ENCODE measurements around the gene NSF.
"Not testable (repeated sequence)": the region's sequence is repeated elsewhere in the genome, so short reads cannot be mapped to it uniquely, and the experiment has no call there.

Gene NSF

GRCh38 chr17:46590157-46591146 is at the start of gene NSF:
TSS of gene NSF (plus strand) at chr17:46590669. CDS start at chr17:46590776, 107 bp downstream.
- not testable (repeated sequence) for DNase-seq

- DNase-seq = not testable (repeated sequence)
These were observed 41.9 kb upstream of the NSF start for GRCh38 chr17:46548607-46549006.

DNA sequence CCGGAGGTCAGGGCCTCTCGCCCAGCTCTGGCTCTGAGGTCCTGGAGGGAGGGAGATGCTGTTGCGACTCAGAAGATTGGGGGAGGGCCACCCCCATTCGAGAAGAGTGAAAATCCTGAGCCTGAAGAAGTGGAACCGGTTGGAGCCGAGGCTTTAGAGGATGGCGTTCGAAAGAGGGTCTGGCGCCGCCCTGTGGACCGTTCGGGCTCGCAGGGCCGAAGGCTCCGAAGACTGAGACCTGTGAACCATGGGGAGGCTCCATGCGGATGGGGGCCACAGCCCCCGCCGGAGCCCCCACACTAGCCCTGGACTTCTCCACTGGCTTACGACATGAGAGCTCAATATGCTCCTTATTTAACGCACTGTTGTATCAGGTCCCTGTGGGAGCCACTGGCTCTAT is 31.3 kb upstream of the NSF start:
- DNase-seq = not testable (repeated sequence)

DNA sequence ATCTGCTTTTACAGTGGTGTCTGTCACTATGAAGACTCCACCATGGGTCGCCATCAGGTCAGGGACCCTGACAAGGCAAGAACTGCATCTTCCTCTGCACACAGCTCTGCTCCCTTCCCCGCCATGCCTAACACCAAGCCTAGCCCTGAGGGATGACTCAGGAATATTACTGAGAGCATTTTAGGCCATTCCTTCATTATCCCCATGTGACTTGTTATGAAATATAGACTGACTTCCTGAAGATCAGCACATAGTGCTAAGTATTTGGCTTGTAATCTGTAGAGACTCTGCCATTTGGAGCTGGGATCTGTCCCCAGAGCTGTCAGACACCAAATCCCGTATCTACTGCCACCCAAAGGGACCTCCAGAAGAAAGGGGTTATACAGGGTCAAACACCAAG is 30.4 kb upstream of the NSF start:
- not testable (repeated sequence) for DNase-seq

DNA sequence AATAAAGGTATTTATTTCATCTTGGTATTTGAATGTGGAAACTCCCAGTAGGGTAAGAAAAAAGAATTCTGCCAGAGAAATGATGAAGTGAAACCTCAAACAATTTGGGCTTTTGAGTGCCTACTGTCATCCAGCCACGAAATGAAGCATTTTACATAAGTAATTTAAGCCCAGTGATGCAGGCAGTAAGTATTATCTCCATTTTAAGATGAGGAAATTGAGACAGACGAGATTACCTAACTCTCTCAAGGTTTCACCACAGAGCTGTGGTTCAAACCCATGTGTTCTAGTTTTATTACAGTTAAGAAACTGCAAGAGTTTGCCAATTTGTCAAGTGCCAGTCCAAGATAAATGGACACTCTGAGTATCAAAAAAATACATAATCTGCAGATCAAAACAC is 24.2 kb upstream of the NSF start:
- not testable (repeated sequence) for DNase-seq

DNA sequence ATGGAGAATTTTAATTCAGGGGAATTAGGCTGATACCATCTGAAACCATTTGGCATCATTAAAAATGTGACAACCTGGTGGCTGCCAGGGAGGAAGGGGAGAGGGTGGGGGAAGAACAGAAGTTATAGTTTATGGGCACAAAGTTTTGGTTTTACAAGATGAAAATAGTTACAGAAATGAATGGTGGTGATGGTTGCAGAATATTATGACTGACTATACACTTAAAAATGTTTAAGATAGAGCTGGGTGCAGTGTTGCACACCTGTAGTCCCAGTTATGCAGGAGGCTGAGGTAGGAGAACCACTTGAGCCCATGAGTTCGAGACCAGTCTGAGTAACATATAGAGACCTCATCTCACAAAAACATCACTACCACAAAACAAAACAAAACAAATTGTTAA is 23.5 kb upstream of the NSF start:
- DNase-seq = not testable (repeated sequence)

- DNase-seq = not testable (repeated sequence)
These were observed 18.7 kb upstream of the NSF start for GRCh38 chr17:46571796-46572195.

- not testable (repeated sequence) for DNase-seq
These were observed 11.1 kb upstream of the NSF start, which contains the start of gene ARL17A for GRCh38 chr17:46579083-46580075. TSS of gene ARL17A (minus strand) at chr17:46579691. CDS start at chr17:46576322, 3,369 bp downstream.

DNA sequence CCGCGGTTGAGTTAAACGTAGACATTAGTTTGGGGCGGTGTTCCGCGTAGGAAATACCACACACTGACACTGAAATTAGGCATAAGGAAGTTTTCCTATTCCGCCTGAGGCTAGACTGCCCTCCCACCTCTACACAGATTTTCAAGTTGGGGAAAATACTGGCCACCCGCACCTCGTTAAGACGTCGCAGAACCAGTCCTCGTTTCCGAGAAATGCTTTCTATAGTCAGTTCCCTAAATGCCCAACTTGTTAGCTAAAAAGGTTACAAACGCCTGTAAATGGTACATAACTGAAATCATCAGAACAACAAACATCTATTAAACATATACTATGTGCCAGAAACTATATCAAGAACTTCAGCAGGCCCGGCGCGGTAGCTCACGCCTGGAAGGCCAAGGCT is 10.4 kb upstream of the NSF start:
- DNase-seq = not testable (repeated sequence)

GRCh38 chr17:46585444-46585843 is 5.0 kb upstream of the NSF start:
- not testable (repeated sequence) for DNase-seq

- not testable (repeated sequence) for DNase-seq
These were observed 863 bp downstream of the NSF start for GRCh38 chr17:46591332-46591731.

DNA sequence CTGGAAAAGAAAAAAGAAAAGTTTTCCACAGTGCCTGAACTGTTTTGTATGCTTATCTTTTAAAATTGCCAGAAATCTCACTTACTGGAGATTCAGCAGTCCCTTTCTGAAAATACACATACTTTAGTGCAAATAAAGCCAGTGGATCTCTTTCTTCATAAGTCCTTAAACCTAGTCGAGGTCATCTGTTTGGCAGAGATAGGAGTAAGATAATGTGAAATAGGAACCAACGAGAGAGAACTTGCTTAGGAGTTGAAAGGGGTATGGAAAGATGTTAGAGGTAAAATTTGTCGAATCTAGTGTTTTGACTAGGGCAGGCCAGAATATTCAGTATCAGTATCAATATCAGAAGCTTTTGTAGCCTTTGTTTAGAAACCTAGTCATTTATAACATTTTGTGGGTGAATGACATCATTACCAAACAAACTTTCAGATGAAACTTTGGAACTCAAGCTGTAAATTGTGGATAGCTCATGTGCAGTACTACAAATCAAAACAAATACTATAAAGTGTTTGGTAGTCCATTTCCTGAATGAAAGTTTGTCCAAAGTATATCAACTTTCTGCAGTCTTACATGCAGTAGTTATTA is 8.0 kb downstream of the NSF start:
- not testable (repeated sequence) for DNase-seq

DNA sequence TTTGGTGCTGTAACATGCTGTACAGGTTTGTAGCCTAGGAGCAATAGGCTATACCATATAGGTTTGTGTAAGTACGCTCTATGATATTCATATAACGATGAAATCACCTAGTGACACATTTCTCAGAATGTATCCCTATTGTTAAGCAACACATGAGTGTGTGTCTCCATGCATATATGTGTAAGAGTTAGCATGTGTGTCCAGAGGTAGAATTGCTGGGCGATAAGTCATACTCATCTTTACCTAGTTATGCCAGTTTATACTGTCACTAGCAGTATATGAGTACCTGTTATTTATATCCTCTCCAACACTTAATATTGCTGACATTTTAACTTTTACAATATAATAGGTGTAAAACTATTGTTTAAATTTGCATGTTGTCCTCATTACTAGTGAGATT is 10.3 kb downstream of the NSF start:
- DNase-seq = not testable (repeated sequence)

DNA sequence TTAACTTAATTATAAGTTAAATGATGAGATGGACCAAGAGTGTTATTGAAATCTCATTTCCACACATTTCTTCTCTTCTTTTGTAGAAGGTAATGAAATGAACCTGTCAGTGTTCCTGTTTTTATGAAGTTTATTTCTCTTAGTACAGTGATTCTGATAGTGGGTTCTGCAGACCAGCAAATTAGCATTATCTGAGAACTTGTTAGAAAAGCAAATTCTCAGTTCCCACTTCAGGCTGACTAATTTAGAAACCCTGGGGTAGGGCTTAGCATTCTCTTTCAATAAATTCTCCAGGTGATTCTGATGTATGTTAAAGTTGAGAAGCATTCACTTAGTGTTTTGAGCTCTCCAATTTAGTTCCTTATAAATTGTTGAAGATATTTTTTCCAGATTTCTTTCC is 12.7 kb downstream of the NSF start:
- not testable (repeated sequence) for DNase-seq

- not testable (repeated sequence) for DNase-seq
These were observed 20.8 kb downstream of the NSF start for GRCh38 chr17:46611304-46611703.

DNA sequence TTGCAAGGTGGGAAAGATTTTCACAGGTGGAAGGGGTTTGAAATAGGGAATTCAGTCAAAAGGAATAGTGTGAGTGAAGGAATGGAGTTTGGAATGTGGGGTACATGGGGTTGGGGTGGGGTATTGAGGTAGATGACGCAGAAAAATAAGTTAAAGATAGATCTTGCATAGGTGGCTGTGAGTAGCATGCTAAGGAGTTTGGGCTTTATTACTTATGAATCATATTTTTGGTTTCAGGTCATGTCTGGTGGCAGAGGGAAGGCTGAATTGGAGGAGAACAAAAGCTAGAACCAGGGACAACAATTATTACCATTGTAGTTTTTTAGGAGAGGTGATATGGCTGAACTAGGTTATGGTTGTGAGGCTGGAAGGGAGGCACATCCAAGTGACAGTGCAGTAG is 23.4 kb downstream of the NSF start:
- not testable (repeated sequence) for DNase-seq

- not testable (repeated sequence) for DNase-seq
These were observed 26.7 kb downstream of the NSF start for GRCh38 chr17:46617121-46617520.

GRCh38 chr17:46618975-46619374 is 28.5 kb downstream of the NSF start:
- not testable (repeated sequence) for DNase-seq

GRCh38 chr17:46623790-46624189 is 33.3 kb downstream of the NSF start:
- not testable (repeated sequence) for DNase-seq

GRCh38 chr17:46624726-46625125 is 34.3 kb downstream of the NSF start:
- DNase-seq = not testable (repeated sequence)

- not testable (repeated sequence) for DNase-seq
These were observed 37.0 kb downstream of the NSF start for GRCh38 chr17:46627452-46627851.

GRCh38 chr17:46628753-46629436 is 38.4 kb downstream of the NSF start:
- not testable (repeated sequence) for DNase-seq

All from NCI-H1048 (cell line).